SH-SY5Y (cell line): ENCODE results near the gene PTPRCAP.

ENCODE experiments used
- GATA2 ChIP-seq: IDR thresholded peaks from 2 replicates; pipeline ENCODE4 v1.6.1; 2011; ENCODE audit warnings: mild to moderate bottlenecking, low read depth, low read length
- GATA3 ChIP-seq: IDR thresholded peaks from 2 replicates; pipeline ENCODE4 v1.6.1; 2011; ENCODE audit warnings: low read depth, mild to moderate bottlenecking, low read length, moderate library complexity

The PTPRCAP gene

DNA sequence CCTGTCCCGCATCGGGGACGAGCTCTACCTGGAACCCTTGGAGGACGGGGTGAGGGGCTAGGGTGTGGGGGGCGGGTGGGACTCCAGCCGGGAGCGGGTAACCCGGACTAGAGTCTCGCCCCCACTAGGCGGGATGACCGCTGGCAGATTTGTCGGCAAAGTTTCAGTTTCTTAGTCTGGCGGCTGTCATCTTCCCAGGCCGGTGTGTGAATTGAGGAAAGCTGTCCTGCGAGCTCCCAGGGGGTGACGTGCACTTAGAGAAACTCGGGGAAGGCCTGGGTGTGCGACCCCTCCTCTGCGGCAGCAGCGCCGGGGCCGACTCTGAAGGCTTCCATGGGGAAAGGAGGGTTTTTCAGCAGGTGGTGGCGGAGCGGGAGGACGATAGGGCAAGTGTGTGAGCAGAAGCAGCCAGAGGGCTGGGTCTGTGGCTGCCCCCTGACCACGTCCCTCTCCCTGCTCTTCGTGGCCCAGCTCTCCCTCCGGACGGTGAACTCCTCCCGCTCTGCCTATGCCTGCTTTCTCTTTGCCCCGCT lies 45.2 kb downstream of the PTPRCAP start:
- TF ChIP-seq GATA3 (no peak), GATA2 (no peak)

- TF ChIP-seq GATA2 (no peak), GATA3 (no peak)
Observed at GRCh38 chr11:67391304-67392182, 45.9 kb downstream of the PTPRCAP start, which contains the start of gene RAD9A. Gene RAD9A, plus strand, starts transcription at chr11:67391986. Its CDS starts 59 bp downstream, at chr11:67392045.

DNA sequence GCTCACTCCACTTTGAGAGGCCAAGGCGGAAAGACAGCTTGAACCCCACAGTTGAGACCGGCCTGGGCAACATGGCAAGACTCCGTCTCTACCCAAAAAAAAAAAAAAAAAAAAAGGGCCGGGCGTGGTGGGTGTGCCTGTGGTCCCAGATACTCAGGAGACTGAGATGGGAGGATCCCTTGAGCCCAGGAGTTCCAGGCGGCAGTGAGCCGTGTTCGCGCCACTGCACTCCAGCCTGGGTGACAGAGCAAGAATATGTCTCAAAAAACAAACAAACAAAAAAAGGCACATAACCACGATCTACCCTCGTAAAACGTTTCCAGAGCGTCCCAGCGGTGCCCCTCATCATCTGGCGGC lies 46.6 kb downstream of the PTPRCAP start:
- TF ChIP-seq GATA3 (no peak), GATA2 (no peak)

GRCh38 chr11:67389477-67389876 lies 48.0 kb downstream of the PTPRCAP start:
- TF ChIP-seq GATA2 (no peak), GATA3 (no peak)

DNA sequence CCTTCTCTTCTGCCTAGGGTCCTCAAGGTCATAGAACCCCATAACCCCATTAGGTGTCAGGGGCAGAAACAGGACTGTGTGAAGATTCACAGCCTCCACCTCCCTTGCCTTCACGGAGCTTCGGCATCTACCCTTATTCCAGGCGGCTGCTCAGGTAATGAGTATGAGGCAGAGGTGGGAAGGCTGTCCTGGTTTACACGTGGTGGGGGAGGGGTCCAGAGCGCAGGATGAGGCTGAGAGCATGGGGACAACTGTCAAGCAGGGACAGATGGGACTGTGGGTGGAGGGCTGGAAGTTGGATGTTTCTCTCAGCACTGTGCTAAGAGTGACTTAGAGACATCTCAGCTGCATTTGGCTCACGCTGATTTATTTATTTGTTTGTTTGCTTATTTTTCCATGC lies 50.0 kb downstream of the PTPRCAP start:
- TF ChIP-seq GATA2 (no peak), GATA3 (no peak)

- no peak for TF ChIP-seq GATA3
- no peak for TF ChIP-seq GATA2
Observed at GRCh38 chr11:67387069-67387468, 50.4 kb downstream of the PTPRCAP start.
